ENCODE results near the gene KCNQ2.
A peak's percentile ranks its signal among the peaks of the same experiment; 100 is the strongest.

The KCNQ2 gene

DNA sequence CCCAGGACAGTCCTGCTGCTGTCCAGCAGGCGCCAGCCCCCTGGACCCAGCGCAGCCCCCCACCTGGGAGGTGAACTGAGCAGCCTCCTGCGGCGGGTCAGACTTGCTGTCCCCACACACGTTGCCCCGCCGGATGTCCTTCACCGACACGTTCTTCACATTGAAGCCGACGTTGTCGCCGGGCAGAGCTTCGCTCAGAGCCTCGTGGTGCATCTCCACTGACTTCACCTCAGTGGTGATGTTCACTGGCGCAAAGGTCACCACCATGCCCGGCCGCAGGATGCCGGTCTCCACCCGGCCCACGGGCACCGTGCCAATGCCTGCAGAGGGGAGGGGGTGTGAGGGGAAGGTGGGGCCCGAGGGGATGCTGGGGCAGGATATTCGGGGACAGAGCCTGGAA, 18.0 kb upstream of the KCNQ2 start:
- H2BK12ac ChIP-seq (ENCODE audit: low read length), result no peak overlapping the region
- no peak overlapping the region for H2BK120ac ChIP-seq (ENCODE audit: low read depth, low read length)
- H3K4me1 ChIP-seq (ENCODE audit: control insufficient read depth in 2 of 2, insufficient read depth in 1 of 2, low read depth in 1 of 2, low read length in 2 of 2), result peaks cover 0 to 3% of the 10 kb centered on the region in 2 donors
- H3K9ac ChIP-seq (ENCODE audit: low read depth, low read length, poor library complexity), result no peak overlapping the region
- H2AFZ ChIP-seq (ENCODE audit: low read length), result no peak overlapping the region
- H3K4me2 ChIP-seq (ENCODE audit: insufficient read depth, low read length, poor library complexity, severe bottlenecking), result no peak overlapping the region
- H3K79me1 ChIP-seq (ENCODE audit: low read depth, low read length), result peaks cover 4% of the 10 kb centered on the region
- no peak overlapping the region for H3K27ac ChIP-seq (replicated peaks; ENCODE audit: low read length)
- no peak for DNase-seq (ENCODE audit: low spot score)
- no peak overlapping the region for H2AK5ac ChIP-seq (ENCODE audit: low read depth, low read length)
- no CpG with 5 or more reads among the region's 24 CpGs for WGBS, 2 donors (ENCODE audit: extremely low coverage in 2 of 2, insufficient read length in 2 of 2, insufficient replicate concordance in 1 of 2)
- peak overlapping the region; percentile 71 for H3K14ac ChIP-seq (ENCODE audit: low read length)
- peak overlapping the region; percentile 82 for H2BK5ac ChIP-seq (ENCODE audit: low read length)
- H3K4me3 ChIP-seq (ENCODE audit: low read length in 2 of 2), result no peak overlapping the region
- H4K8ac ChIP-seq (ENCODE audit: low read depth, low read length), result no peak overlapping the region
- H2BK15ac ChIP-seq (ENCODE audit: low read length), result no peak overlapping the region
- H3K27me3 ChIP-seq (ENCODE audit: control insufficient read depth in 3 of 3, insufficient read depth in 3 of 3, low read depth in 1 of 3, low read length in 3 of 3), result peaks cover 3 to 30% (median 30%) of the 10 kb centered on the region in 3 experiments
- H3K4ac ChIP-seq (ENCODE audit: low read length), result no peak overlapping the region
- no peak overlapping the region for H4K91ac ChIP-seq (ENCODE audit: low read depth, low read length, poor library complexity)
- H3K23ac ChIP-seq (ENCODE audit: low read depth, low read length, poor library complexity), result no peak overlapping the region
- H3K9me3 ChIP-seq (replicated peaks in 1 of 2; ENCODE audit: control insufficient read depth in 2 of 2, insufficient read depth in 1 of 2, low read depth in 1 of 2, low read length in 2 of 2), result peaks cover 0 to 3% of the 10 kb centered on the region in 2 donors
- H3K36me3 ChIP-seq (replicated peaks in 1 of 2; ENCODE audit: control insufficient read depth in 2 of 2, insufficient read depth in 2 of 2, low read length in 2 of 2), result no peaks in the 10 kb centered on the region
- peak overlapping the region; percentile 3 for H3K18ac ChIP-seq (ENCODE audit: low read length)

DNA sequence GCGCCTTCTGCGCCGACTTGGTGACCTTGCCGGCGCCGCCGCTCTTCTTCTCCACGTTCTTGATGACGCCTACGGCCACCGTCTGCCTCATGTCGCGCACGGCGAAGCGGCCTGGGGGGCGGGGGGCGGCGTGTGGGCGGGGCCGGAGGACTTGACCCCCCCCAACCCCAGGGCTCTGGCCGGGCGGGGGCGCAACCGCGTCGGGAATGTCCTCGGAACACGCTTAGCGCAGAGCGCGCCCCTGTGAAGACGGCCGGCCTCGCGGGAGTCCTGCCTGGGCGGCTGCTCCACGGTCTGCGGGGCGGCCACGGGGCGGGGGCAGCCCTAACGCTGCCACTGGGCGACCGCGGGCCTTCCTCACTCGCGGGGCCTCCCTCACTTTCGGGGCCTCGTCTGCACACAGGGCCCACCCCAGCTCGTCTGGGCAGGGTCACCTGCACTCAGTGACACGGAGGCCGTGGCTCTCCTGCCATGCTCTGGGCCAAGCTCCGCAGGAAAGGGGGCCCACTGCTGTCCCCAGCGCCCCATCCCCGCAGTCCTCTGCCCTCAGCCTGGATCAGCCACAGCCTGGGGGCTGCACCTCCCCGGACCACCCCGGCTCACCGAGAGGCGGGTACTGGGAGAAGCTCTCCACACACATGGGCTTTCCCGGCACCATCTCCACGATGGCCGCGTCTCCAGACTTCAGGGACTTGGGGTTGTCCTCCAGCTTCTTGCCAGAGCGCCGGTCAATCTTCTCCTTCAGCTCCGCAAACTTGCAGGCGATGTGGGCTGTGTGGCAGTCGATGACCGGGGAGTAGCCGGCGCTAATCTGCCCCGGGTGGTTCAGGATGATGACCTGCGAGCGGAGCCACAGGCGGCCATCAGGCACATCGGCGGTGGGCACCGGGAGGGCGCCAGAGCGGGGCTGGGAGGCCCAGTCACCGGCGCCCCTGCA, 16.1 kb upstream of the KCNQ2 start:
- peaks cover 3 to 4% of the 10 kb centered on the region in 2 donors for H3K4me1 ChIP-seq (ENCODE audit: control insufficient read depth in 2 of 2, insufficient read depth in 1 of 2, low read depth in 1 of 2, low read length in 2 of 2)
- no peak for DNase-seq (ENCODE audit: low spot score)
- H3K4me3 ChIP-seq (ENCODE audit: low read length in 2 of 2), result peak overlapping the region; percentile 25 to 53
- H2BK15ac ChIP-seq (ENCODE audit: low read length), result peak overlapping the region; percentile 26
- H2BK120ac ChIP-seq (ENCODE audit: low read depth, low read length), result no peak overlapping the region
- H4K8ac ChIP-seq (ENCODE audit: low read depth, low read length), result no peak overlapping the region
- H3K9me3 ChIP-seq (replicated peaks in 1 of 2; ENCODE audit: control insufficient read depth in 2 of 2, insufficient read depth in 1 of 2, low read depth in 1 of 2, low read length in 2 of 2), result peaks cover 0 to 1% of the 10 kb centered on the region in 2 donors
- peak overlapping the region; percentile 98 for H3K23ac ChIP-seq (ENCODE audit: low read depth, low read length, poor library complexity)
- H3K36me3 ChIP-seq (replicated peaks in 1 of 2; ENCODE audit: control insufficient read depth in 2 of 2, insufficient read depth in 2 of 2, low read length in 2 of 2), result no peaks in the 10 kb centered on the region
- peak overlapping the region; percentile 78 for H2AFZ ChIP-seq (ENCODE audit: low read length)
- H2BK12ac ChIP-seq (ENCODE audit: low read length), result no peak overlapping the region
- peaks cover 3 to 36% (median 30%) of the 10 kb centered on the region in 3 experiments for H3K27me3 ChIP-seq (ENCODE audit: control insufficient read depth in 3 of 3, insufficient read depth in 3 of 3, low read depth in 1 of 3, low read length in 3 of 3)
- H3K4ac ChIP-seq (ENCODE audit: low read length), result no peak overlapping the region
- no peak overlapping the region for H4K91ac ChIP-seq (ENCODE audit: low read depth, low read length, poor library complexity)
- no peak overlapping the region for H3K27ac ChIP-seq (replicated peaks; ENCODE audit: low read length)
- H2AK5ac ChIP-seq (ENCODE audit: low read depth, low read length), result peak overlapping the region; percentile 70
- H3K79me1 ChIP-seq (ENCODE audit: low read depth, low read length), result peaks cover 4% of the 10 kb centered on the region
- peak overlapping the region; percentile 63 for H3K14ac ChIP-seq (ENCODE audit: low read length)
- H3K9ac ChIP-seq (ENCODE audit: low read depth, low read length, poor library complexity), result peak overlapping the region; percentile 84
- peak overlapping the region; percentile 57 for H3K4me2 ChIP-seq (ENCODE audit: insufficient read depth, low read length, poor library complexity, severe bottlenecking)
- H3K18ac ChIP-seq (ENCODE audit: low read length), result peak overlapping the region; percentile 91
- WGBS, 2 donors (ENCODE audit: extremely low coverage in 2 of 2, insufficient read length in 2 of 2, insufficient replicate concordance in 1 of 2), result no CpG with 5 or more reads among the region's 83 CpGs
- H2BK5ac ChIP-seq (ENCODE audit: low read length), result peak overlapping the region; percentile 53

GRCh38 chr20:63487781-63488241, 15.4 kb upstream of the KCNQ2 start:
- Histone ChIP-seq H2BK5ac (ENCODE audit: low read length) (no peak overlapping the region), H3K23ac (ENCODE audit: low read depth, low read length, poor library complexity) (peak overlapping the region; percentile 31), H3K4me2 (ENCODE audit: insufficient read depth, low read length, poor library complexity, severe bottlenecking) (peak overlapping the region; percentile 57), H4K91ac (ENCODE audit: low read depth, low read length, poor library complexity) (no peak overlapping the region), H3K9me3 (replicated peaks in 1 of 2; ENCODE audit: control insufficient read depth in 2 of 2, insufficient read depth in 1 of 2, low read depth in 1 of 2, low read length in 2 of 2) (peaks cover 0 to 1% of the 10 kb centered on the region in 2 donors), H3K4me3 (ENCODE audit: low read length in 2 of 2) (peak overlapping the region in 1 of 2 donors; percentile 25), H3K27ac (replicated peaks; ENCODE audit: low read length) (no peak overlapping the region), H3K4ac (ENCODE audit: low read length) (no peak overlapping the region), H2AK5ac (ENCODE audit: low read depth, low read length) (no peak overlapping the region), H2BK15ac (ENCODE audit: low read length) (peak overlapping the region; percentile 9), H3K27me3 (ENCODE audit: control insufficient read depth in 3 of 3, insufficient read depth in 3 of 3, low read depth in 1 of 3, low read length in 3 of 3) (peaks cover 3 to 40% (median 30%) of the 10 kb centered on the region in 3 experiments), H3K18ac (ENCODE audit: low read length) (no peak overlapping the region), H2BK12ac (ENCODE audit: low read length) (no peak overlapping the region), H2BK120ac (ENCODE audit: low read depth, low read length) (no peak overlapping the region), H3K9ac (ENCODE audit: low read depth, low read length, poor library complexity) (peak overlapping the region; percentile 21), H3K4me1 (ENCODE audit: control insufficient read depth in 2 of 2, insufficient read depth in 1 of 2, low read depth in 1 of 2, low read length in 2 of 2) (peaks cover 3 to 4% of the 10 kb centered on the region in 2 donors), H3K14ac (ENCODE audit: low read length) (peak overlapping the region; percentile 56), H4K8ac (ENCODE audit: low read depth, low read length) (no peak overlapping the region), H2AFZ (ENCODE audit: low read length) (peak overlapping the region; percentile 53), H3K79me1 (ENCODE audit: low read depth, low read length) (peaks cover 4% of the 10 kb centered on the region), H3K36me3 (replicated peaks in 1 of 2; ENCODE audit: control insufficient read depth in 2 of 2, insufficient read depth in 2 of 2, low read length in 2 of 2) (no peaks in the 10 kb centered on the region)
- no CpG with 5 or more reads among the region's 40 CpGs for WGBS, 2 donors (ENCODE audit: extremely low coverage in 2 of 2, insufficient read length in 2 of 2, insufficient replicate concordance in 1 of 2)
- no peak for DNase-seq (ENCODE audit: low spot score)

Data from neuronal stem cell (in vitro differentiated cells).